HG03378 (cell line): Measurements from ENCODE around the gene KRTAP12-1.

Experiments
- ATAC-seq: cut with Tn5 transposase; IDR thresholded peaks from one replicate; pipeline ENCODE4 v1.9.1; 2021; ENCODE audit warnings: mild to moderate bottlenecking, moderate library complexity; ENCODE audit not compliant: unreplicated experiment

The KRTAP12-1 gene

DNA sequence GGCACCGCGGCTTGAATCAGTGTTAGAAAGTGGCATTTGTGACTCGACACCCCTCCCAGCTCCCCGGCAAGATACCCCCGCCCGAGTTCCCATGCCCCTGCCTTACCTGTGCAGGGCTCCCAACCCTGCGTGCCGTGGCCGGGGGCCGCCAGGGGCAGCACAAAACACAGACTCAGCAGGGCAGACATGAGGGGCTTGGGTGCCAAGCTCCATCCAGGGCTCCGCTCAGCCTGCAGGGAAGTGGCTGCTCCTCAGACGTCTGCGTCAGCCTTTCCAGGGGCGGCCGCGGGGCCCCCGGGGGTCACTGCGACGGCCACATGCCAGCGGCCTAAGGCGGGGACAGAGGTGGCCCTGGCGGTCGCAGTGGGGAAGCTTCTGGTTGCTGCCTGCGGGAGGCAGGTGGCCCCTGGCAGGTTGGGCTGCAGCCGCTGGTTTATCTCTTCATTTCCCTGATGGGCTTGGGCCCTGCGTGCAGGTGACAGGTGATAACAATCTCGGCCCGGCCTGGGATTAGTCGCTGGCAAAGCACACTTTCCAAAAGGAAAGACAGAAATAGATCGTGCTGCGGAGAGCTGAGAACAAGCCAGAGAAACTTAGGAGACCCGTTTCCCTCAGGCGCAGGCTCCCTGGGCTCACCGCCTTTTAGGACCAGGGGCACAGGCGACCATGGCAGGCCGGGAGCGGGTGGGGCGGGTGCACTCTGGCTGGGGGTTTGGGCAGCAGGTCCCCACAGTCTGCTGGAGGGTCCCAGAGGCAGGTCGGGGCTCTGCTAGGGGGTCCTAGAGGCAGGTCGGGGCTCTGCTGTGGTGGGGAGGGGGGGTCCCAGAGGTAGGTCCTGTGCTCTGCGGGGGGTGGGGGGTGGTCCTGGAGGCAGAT is 29.6 kb upstream of the KRTAP12-1 start, which contains the start of gene TSPEAR:
TSS of gene TSPEAR (minus strand) at position 246 of the 876 bp plus-strand sequence. CDS start at position 188, 58 bp downstream.
- ATAC-seq: no peak

GRCh38 chr21:44710756-44711326 is 28.9 kb upstream of the KRTAP12-1 start:
- no peak for ATAC-seq

DNA sequence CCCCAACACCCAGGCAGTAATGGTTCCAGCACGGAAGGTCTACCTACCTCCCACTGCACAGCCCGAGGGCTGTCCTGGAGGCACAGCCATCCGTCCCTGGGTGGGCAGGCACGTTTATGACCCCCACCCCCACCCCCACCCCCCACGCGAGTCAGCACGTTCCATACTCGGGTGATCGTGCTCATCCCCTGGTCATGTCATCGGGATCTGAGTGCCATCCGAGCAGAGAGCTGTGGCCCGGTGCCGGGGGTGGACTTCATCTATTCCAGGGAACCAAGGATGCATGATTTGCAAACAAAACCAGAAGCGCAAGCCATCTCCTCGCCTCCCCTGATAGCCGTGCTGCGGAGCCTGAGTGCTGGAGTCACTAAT is 28.3 kb upstream of the KRTAP12-1 start:
- no peak for ATAC-seq

GRCh38 chr21:44709426-44710293 is 27.7 kb upstream of the KRTAP12-1 start:
- no peak for ATAC-seq

DNA sequence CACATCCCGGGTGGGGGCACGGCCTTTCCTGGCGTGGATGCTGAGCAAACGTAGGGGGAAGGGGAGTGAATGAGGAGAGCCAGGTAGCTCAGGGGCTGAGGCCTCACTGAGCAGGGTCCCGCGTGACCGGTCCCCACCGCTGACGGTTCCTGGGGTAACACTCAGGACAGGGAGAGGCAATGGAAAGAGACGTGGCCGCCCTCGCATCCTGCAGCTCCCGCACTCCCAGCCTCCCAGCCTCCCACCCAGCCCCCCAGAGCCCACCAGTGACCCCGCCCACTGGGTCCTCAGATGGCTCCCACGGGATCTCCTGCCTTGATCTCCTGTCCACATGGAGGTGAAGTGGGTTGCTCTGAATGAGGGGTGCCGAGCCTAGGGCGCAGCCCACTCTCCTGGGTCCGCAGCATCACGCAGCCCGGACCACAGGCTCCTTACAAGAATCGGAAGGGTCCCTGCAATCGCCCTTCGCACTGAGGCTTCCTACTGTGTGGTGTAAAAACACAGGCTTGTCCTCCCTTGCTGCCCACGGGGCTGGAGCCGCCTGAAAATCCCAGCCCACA is 27.0 kb upstream of the KRTAP12-1 start:
- no peak for ATAC-seq

- ATAC-seq: no peak
Measured at GRCh38 chr21:44708213-44708865, 26.4 kb upstream of the KRTAP12-1 start.

GRCh38 chr21:44706706-44707581 is 25.0 kb upstream of the KRTAP12-1 start:
- no peak for ATAC-seq

DNA sequence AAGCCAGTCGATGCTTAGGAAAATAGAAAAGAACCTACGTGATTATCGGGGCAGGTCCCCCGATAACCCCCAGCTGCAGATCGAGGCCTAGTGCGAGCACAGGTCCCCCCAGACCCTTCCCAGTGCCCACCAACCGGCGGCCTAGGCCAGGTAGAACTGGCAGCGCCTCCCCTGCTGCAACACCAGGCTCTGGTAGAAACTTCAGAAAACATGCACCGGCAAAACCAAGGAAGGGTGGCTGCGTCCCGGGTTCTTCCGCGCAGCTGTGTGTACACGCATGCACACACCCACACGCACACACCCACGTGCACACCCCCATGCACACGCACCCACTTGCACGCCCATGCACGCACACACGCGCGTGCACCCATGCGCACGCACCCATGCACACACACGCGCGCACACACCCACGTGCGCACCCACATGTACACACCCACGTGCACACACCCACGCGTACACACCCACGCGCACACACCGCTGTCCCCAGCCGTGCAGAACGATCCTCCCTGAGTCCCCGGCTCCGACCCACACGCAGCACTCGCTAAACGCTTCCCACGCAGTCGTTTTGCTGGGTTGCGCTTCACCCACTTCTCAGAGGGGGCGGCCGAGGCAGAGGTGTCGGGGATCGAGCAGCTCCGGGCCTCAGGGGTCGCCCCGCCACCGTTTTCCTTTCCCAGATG is 24.2 kb upstream of the KRTAP12-1 start:
- ATAC-seq: no peak

GRCh38 chr21:44704636-44705001 is 22.7 kb upstream of the KRTAP12-1 start:
- no peak for ATAC-seq

DNA sequence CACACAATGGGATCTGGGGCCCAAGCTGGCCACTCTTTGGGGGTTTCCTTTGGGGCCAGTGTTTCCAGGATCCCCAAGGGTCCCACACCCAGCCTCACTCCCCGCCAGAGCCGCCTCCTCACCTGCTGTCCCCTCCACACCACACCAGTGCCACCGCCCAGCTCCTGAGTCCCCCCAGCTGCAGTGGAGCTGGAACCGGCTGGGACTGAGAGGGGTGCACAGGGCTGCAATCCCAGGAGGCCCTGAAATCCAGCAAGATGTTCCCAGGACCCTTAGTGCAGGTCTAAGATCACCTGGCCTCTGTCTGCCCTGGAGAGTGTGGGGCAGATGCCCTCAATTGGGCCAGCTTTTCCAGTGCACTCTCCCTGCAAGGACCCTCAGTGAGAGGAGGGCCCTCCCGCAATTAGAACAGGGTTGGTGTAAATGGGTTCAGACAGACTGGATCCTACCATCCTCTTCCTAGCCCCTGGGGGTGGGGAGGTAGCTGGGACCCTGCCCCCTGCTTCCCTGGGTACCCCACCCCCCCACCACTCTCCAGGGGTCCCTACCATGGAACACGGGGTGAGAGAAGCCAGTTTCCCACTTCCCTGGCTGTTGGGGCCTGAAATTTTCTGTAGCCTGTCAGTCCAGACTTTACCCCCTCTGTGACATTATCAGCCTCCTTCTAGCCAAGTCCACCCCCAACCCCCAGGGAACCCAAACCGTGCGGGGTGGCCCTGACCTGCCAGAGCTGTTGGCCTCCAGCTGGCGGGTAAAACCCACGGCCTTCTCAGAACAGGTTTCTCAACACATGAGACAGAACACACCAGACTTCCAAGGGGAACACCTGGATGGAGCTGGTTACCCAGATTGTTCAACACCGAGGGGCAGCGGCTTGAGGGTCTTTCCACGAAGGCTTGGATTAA is 22.0 kb upstream of the KRTAP12-1 start:
- ATAC-seq: no peak

DNA sequence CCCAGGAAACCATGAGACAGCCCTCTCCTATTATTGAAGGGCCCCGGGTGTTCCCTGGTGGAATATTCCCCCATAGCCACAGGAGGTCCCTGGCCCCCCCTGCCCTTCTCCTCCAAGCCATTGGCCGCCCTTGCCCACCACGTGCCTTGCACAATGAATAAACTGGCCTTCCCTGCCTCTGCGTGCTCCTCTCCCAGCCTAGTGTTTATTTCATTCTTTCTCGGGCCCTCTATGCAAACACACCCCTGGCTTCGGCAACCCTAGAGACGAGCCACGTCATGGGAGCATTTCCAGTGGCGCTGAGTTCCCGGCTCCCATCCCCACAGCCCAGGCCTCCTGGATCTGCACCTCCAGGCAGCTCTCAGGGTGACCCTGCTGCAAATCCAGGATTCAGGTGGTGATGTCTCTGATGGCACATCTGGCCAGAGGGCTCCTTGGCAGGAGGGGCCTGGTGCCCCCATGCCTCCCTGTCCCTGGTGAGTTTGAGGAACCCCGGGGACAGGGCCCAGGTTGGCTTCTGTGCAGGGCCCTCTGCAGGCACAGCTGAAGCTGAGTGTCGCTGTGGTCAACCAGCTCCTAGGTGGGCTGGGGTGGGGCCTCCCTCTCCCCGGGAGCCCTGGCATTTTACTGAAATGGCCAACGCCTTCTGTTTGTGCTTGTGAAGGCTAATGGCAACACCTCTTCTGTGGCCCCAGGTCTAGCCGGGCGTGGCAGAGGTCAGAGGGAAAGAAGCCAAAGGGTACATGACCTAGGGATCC is 21.2 kb upstream of the KRTAP12-1 start:
- no peak for ATAC-seq

- ATAC-seq: no peak
Measured at GRCh38 chr21:44702111-44702972, 20.4 kb upstream of the KRTAP12-1 start.

DNA sequence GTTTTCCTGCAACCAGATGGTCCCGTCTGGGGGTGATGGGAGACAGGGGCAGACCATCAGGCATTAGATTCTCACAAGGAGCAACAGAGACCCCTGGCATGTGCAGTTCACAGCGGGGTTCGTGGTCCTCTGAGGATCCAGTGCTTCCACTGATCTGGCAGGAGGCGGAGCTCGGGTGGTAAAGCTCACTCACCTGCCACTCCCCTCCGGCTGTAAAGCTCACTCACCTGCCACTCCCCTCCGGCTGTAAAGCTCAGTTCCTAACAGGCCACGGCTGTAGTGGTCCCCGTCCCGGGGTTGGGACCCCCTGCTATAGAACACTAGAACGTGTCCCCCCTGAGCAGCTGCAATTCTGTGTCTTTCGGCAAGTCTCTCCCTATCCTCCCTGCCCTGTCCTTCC is 19.6 kb upstream of the KRTAP12-1 start:
- ATAC-seq: no peak

DNA sequence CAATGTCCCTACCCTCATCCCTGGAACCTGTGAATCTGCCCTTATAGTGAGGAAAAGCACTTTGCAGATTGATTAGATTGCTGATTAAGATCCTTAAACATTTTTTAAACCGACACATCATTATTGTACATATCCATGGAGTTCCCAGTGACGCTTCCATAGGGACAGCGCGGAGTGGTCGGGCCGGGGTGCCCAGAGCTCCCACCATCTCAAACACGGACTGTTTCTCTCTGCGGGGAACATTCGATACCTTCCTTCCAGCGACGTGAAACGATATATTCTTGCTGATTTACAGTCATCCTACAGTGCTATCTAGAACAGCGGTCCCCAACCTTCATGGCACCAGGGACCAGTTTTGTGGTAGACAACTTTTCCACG is 19.0 kb upstream of the KRTAP12-1 start:
- ATAC-seq: no peak

DNA sequence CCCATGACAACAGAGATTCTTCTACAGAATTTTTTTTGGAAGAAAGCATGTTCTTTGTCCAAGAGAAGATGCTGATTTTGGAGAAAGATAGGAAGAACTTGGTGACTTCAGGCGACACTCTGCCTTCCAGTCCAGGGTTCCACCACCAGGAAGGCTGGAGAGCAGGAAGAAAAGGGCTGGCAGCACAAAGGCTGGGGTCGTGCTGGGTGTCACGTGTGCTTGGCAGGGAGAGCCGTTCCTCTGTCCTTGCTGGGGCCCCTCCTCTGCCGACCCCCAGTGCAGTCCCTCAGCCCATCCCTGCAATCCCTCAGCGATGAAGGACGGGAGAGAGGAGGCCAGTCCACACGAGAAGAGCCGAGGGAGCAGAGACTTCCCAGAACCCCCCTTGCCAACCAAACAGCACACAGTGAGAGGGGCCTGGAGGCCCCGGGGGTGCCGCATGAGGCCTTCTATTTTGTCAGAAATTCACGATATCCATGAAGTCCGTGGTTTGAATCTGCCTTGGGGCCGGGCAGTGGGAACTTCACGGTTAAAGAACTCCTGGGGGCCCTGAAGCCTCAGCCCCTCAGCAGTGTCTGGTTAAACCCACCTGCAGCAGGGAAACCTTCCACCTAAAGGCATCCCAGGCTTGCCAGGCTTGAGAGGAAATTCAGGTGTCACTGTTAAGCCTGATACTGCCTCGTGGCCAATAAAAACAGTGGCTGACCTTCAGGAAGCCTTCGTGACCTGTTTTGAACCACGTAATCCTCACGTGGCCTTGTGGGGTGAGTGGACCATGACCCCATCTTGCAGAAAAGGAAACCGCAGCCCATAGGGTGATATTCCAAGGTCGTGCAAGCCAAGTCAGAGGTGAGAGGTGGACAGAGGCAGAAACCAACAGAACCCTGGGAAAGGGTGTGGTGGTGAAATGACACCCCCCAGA is 18.4 kb upstream of the KRTAP12-1 start:
- no peak for ATAC-seq
